ENCODE measurements around the gene ACP3. TPM values are rescaled to one million over a fixed set of nuclear protein-coding genes. Genes with fewer than 3 reads are reported as not detected.
"Not testable (repeated sequence)": the region's sequence is repeated elsewhere in the genome, so short reads cannot be mapped to it uniquely, and the experiment has no call there.

ACP3 gene
- polyA plus RNA-seq (ENCODE audit: insufficient read length in 10 of 10) = 1 to 10 TPM in 2 of 10 donors, under 1 TPM in 8; 0.24 to 5.0 (median 0.57) TPM
- long read RNA-seq, donor 1 = 0 reads
- long read RNA-seq, donor 2 = 0 reads
- long read RNA-seq, donor 3 = 0 reads
- long read RNA-seq, donor 4 = 0 reads
- long read RNA-seq, donor 5 = 0 reads
- long read RNA-seq, donor 6 = 0 reads
- long read RNA-seq, donor 7 = 0 reads
- long read RNA-seq, donor 8 = 0 reads
- long read RNA-seq, donor 9 = 0 reads

GRCh38 chr3:132317229-132317948 is at the start of gene ACP3:
TSS of gene ACP3 (plus strand) at chr3:132317407. CDS start at chr3:132317457, 50 bp downstream.
- DNase-seq = peak; percentile 43 to 69 (median 50)

- no peak for DNase-seq
Observed at GRCh38 chr3:132268956-132269355, 48.3 kb upstream of the ACP3 start.

- DNase-seq = no peak
Observed at GRCh38 chr3:132273036-132273435, 44.2 kb upstream of the ACP3 start.

GRCh38 chr3:132276228-132276906 is 40.8 kb upstream of the ACP3 start:
- no peak for DNase-seq

GRCh38 chr3:132279030-132279429 is 38.2 kb upstream of the ACP3 start:
- DNase-seq = no peak

GRCh38 chr3:132283440-132283839 is 33.8 kb upstream of the ACP3 start:
- peak in 2 of 3 donors; percentile 18 to 46 for DNase-seq

- DNase-seq = no peak
Observed at GRCh38 chr3:132283916-132284405, 33.2 kb upstream of the ACP3 start.

- DNase-seq = no peak
Observed at GRCh38 chr3:132284781-132285619, 32.2 kb upstream of the ACP3 start.

GRCh38 chr3:132285620-132285945 is 31.6 kb upstream of the ACP3 start:
- DNase-seq = no peak

GRCh38 chr3:132286035-132286434 is 31.2 kb upstream of the ACP3 start:
- DNase-seq = no peak

- no peak for DNase-seq
Observed at GRCh38 chr3:132288357-132288756, 28.9 kb upstream of the ACP3 start.

- no peak for DNase-seq
Observed at GRCh38 chr3:132289316-132289715, 27.9 kb upstream of the ACP3 start.

GRCh38 chr3:132290833-132291232 is 26.4 kb upstream of the ACP3 start:
- DNase-seq = peak in 1 of 3 donors; percentile 13

- no peak for DNase-seq
Observed at GRCh38 chr3:132292042-132292441, 25.2 kb upstream of the ACP3 start.

GRCh38 chr3:132293251-132293650 is 24.0 kb upstream of the ACP3 start:
- no peak for DNase-seq

GRCh38 chr3:132294906-132295305 is 22.3 kb upstream of the ACP3 start:
- no peak for DNase-seq

- not testable (repeated sequence) for DNase-seq
Observed at GRCh38 chr3:132303336-132304201, 13.6 kb upstream of the ACP3 start.

- not testable (repeated sequence) for DNase-seq
Observed at GRCh38 chr3:132304351-132304750, 12.9 kb upstream of the ACP3 start.

GRCh38 chr3:132310057-132310456 is 7.2 kb upstream of the ACP3 start:
- not testable (repeated sequence) for DNase-seq

GRCh38 chr3:132311316-132311715 is 5.9 kb upstream of the ACP3 start:
- peak in 1 of 3 donors; percentile 15 for DNase-seq

GRCh38 chr3:132311841-132312240 is 5.4 kb upstream of the ACP3 start:
- DNase-seq = peak; percentile 17 to 72 (median 63)

Data from muscle of back (tissue), 13 donors.